ENCODE measurements around the gene DNAJC15. TPM values are rescaled to one million over a fixed set of nuclear protein-coding genes. Genes with fewer than 3 reads are reported as not detected.

The DNAJC15 gene
- total and polyA plus RNA-seq, 2 donors, result 16.9 to 19.6 TPM

DNA sequence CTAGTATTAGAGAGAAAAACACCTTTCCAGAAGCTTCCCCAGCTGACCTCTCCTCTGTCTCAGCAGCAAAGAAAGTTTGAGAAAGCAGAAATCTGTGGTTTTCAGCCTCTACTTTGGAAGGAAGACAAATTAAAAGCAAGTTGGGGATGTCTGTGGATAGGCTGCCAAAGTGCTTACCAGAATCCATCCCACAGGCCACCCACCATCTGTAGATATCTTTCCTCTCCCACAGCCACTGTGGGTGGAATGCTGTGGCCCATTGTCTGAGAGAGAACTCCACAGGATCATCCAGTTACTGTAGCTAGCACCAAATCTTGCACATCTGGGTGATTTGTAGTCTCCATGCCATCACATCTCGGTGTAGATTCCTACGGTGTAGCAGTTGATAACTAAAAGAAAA, 133.5 kb downstream of the DNAJC15 start:
- Histone ChIP-seq H3K27ac (ENCODE audit: low read depth) (no peak overlapping the region), H3K36me3 (ENCODE audit: insufficient read depth) (no peaks in the 10 kb centered on the region), H3K4me3 (ENCODE audit: low read depth, low read length) (no peak overlapping the region), H3K4me1 (ENCODE audit: insufficient read depth) (no peaks in the 10 kb centered on the region)
- 97% methylated on average over 2 of the region's 2 CpGs for WGBS
- no peak for DNase-seq (ENCODE audit: extremely low spot score)

DNA sequence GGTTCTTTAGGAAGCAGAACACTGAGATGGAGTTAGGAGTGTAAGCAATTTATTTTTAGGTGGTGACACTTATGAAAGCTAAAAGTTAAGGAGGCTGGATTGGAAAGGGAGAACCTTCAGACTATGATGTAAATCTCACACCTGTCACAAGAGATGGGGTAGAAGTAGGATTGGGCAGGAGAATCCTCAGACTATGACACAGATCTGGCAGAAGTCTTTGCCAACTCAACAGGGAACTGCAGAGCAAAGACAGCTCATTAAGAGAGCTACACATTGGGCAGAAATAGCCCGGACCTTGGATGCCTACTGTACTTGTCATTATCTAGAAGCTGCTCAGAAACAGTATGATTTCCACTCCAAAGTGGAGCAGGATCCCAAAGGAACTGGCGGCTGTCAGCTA, 134.4 kb downstream of the DNAJC15 start:
- Histone ChIP-seq H3K36me3 (ENCODE audit: insufficient read depth) (no peaks in the 10 kb centered on the region), H3K4me1 (ENCODE audit: insufficient read depth) (no peaks in the 10 kb centered on the region), H3K4me3 (ENCODE audit: low read depth, low read length) (no peak overlapping the region), H3K27ac (ENCODE audit: low read depth) (no peak overlapping the region)
- WGBS, result 37% methylated on average over 2 of the region's 2 CpGs
- DNase-seq (ENCODE audit: extremely low spot score), result no peak

DNA sequence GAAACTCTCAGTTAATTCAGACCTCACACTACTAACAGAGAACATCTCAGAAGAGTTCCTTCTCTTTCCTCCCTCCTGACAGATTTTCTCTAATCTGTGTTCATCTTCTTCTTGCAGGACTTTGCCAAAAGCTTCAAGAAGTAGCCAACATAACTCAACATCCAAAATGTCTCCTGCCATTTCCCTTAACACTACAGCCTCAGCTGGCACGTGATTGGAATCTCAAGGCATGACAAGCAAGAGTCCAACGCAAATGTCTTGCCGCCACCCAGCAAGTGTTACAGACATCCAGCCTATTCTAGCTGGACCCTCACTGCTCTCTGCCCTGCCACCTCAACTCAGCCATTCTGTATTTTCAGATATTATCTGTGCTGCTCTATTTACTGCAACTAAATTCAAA, 135.1 kb downstream of the DNAJC15 start:
- Histone ChIP-seq H3K27ac (ENCODE audit: low read depth) (no peak overlapping the region), H3K4me1 (ENCODE audit: insufficient read depth) (no peaks in the 10 kb centered on the region), H3K4me3 (ENCODE audit: low read depth, low read length) (no peak overlapping the region), H3K36me3 (ENCODE audit: insufficient read depth) (no peaks in the 10 kb centered on the region)
- no peak for DNase-seq (ENCODE audit: extremely low spot score)
- WGBS, result 90% methylated on average over 3 of the region's 3 CpGs

DNA sequence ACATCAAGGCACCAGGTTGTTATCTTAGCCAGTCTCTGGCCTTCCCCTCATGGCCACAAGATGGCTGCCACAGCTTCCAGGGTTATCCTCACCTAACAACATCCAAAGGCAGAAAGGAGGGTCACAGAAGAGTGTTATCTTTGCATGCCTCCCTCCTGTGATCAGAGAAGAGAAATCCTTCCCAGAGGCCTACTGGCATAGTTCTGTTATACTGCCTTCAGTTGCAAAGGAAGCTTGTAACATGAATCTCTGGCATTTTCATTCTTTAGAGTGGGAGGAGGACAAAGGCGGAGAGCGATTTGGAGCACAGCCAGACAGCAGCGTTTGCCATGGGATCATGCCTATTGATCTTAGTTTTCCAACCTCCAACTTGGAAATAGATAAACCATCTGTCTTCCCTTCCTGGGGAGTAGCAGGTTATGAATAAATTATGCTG, 135.7 kb downstream of the DNAJC15 start:
- Histone ChIP-seq H3K27ac (ENCODE audit: low read depth) (no peak overlapping the region), H3K4me3 (ENCODE audit: low read depth, low read length) (no peak overlapping the region), H3K4me1 (ENCODE audit: insufficient read depth) (no peaks in the 10 kb centered on the region), H3K36me3 (ENCODE audit: insufficient read depth) (no peaks in the 10 kb centered on the region)
- WGBS, result 36% methylated on average over 3 of the region's 3 CpGs
- no peak for DNase-seq (ENCODE audit: extremely low spot score)

Other genes with a start within 250 kb of the DNAJC15 start
- not detected for gene FAM216B, start 242.0 kb upstream of the DNAJC15 start, total RNA-seq
- not detected for gene FAM216B, start 242.0 kb upstream of the DNAJC15 start, polyA plus RNA-seq
- 9.6 TPM for gene EPSTI1, start 31.3 kb upstream of the DNAJC15 start, total RNA-seq
- gene EPSTI1, start 31.3 kb upstream of the DNAJC15 start, polyA plus RNA-seq, result 7.7 TPM

All from urinary bladder (tissue), 4 donors.